H1 (cell line): ENCODE results near the gene RABL6.

Source experiments
- CHD1 ChIP-seq: IDR thresholded peaks from 2 replicates; pipeline ENCODE4 v1.6.1; 2012; ENCODE audit warnings: low read depth, low read length, improper control_type of control experiment
- CTCF ChIP-seq, 3 experiments: IDR thresholded peaks; 1 replicate in 2 of 3; 2 replicates in 1 of 3; pipeline versions ENCODE4 v1.5.1 to v1.6.1; 2011; ENCODE audit warnings: low read length in 3 of 3, mild to moderate bottlenecking in 3 of 3, inconsistent platforms in 2 of 3, low read depth in 1 of 3, moderate library complexity in 1 of 3; ENCODE audit not compliant: insufficient read depth in 1 of 3; ENCODE audit errors: control extremely low read depth in 1 of 3
- EZH2 ChIP-seq: fragments of 200-600 bp; sonication (generic); IDR thresholded peaks from 2 replicates; pipeline ENCODE4 v1.7.1; 2012; ENCODE audit warnings: low read depth, mild to moderate bottlenecking, moderate library complexity, low read length, inconsistent platforms; ENCODE audit not compliant: severe bottlenecking
- GTF2F1 ChIP-seq: IDR thresholded peaks from 2 replicates; pipeline ENCODE4 v1.6.1; 2012; ENCODE audit warnings: low read depth, low read length, improper control_type of control experiment, borderline replicate concordance
- MAX ChIP-seq: IDR thresholded peaks from 2 replicates; pipeline ENCODE4 v1.6.1; 2012; ENCODE audit warnings: inconsistent platforms
- POLR2A ChIP-seq, 2 experiments: IDR thresholded peaks; 1 replicate in 1 of 2; 2 replicates in 1 of 2; pipeline ENCODE4 v1.6.1; 2011; ENCODE audit warnings: low read depth in 2 of 2, low read length in 2 of 2, mild to moderate bottlenecking in 2 of 2; ENCODE audit errors: control extremely low read depth in 1 of 2
- TCF12 ChIP-seq: IDR thresholded peaks from 2 replicates; pipeline ENCODE4 v1.6.1; 2011; ENCODE audit warnings: low read depth, mild to moderate bottlenecking, low read length

GRCh38 chr9:136799079-136799853 is 8.5 kb upstream of the RABL6 start:
- TF ChIP-seq EZH2 (peak; percentile 35), MAX (no peak), GTF2F1 (no peak), TCF12 (no peak), CTCF (IDR thresholded peaks at IDR 0.05; ENCODE audit: control extremely low read depth in 1 of 3, insufficient read depth in 1 of 3, low read depth in 1 of 3, low read length in 3 of 3) (no peak), POLR2A (IDR thresholded peaks at IDR 0.05; ENCODE audit: control extremely low read depth in 1 of 2, low read depth in 2 of 2, low read length in 2 of 2) (no peak), CHD1 (no peak)
